Omental fat pad (tissue), 4 donors: ENCODE data around the gene RAP2B. TPM values are rescaled to one million over a fixed set of nuclear protein-coding genes. Genes with fewer than 3 reads are reported as not detected.
"Not testable (repeated sequence)": the region's sequence is repeated elsewhere in the genome, so short reads cannot be mapped to it uniquely, and the experiment has no call there.

Experiments
- ATAC-seq: fragments of 150-250 bp; one replicate; pipeline ENCODE4 v1.9.1; 2016; ENCODE audit warnings: mild to moderate bottlenecking, moderate library complexity; ENCODE audit not compliant: low FRiP score
- DNase-seq: peaks from one replicate; pipeline ENCODE4 v3.0.0-alpha.2; 2019; ENCODE audit warnings: low spot score
- CTCF ChIP-seq, 3 donors: fragments of 450-650 bp; IDR thresholded peaks; one replicate each; pipeline ENCODE4 v1.5.1; 2016 to 2017; ENCODE audit warnings: antibody characterized with exemption in 3 of 3, mild to moderate bottlenecking in 3 of 3, moderate library complexity in 2 of 3
- total RNA-seq, 4 donors: library from RNA; depleted of rRNA; stranded (reverse); fragments of >200 nt; gene quantifications; one replicate each; pipeline ENCODE4 v1.1.0, GENCODE V29; 2016

The RAP2B gene
- total RNA-seq, 4 donors from 2014 or later = 14.7 to 28.1 (median 20.8) TPM

- no peak for TF ChIP-seq CTCF (IDR thresholded peaks at IDR 0.05)
- no peak for DNase-seq
- peak; percentile 54 for ATAC-seq
Observed at GRCh38 chr3:153145454-153145853, 16.6 kb upstream of the RAP2B start.

- TF ChIP-seq CTCF (IDR thresholded peaks at IDR 0.05) = no peak
- ATAC-seq (no peak), DNase-seq (no peak)
Observed at GRCh38 chr3:153146191-153147053, 15.6 kb upstream of the RAP2B start.

- no peak for TF ChIP-seq CTCF (IDR thresholded peaks at IDR 0.05)
- ATAC-seq = no peak
Observed at GRCh38 chr3:153150991-153151390, 11.0 kb upstream of the RAP2B start.

DNA sequence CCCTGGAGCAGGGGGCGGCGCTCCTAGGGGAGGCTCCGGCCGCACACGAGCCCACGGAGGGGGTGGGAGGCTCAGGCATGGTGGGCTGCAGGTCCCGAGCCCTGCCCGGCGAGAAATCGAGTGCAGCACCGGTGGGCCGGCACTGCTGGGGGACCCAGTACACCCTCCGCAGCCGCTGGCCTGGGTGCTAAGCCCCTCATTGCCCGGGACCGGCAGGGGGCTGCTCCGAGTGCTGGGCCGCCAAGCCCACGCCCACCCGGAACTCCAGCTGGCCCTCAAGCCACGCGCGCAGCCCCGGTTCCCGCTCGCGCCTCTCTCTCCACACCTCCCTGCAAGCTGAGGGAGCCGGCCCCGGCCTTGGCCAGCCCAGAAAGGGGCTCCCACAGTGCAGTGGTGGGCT is 6.2 kb upstream of the RAP2B start:
- DNase-seq, ATAC-seq: not testable (repeated sequence)

More at GRCh38 chr3:153150991-153151390, 11.0 kb upstream of the RAP2B start:
- DNase-seq = no peak

DNA sequence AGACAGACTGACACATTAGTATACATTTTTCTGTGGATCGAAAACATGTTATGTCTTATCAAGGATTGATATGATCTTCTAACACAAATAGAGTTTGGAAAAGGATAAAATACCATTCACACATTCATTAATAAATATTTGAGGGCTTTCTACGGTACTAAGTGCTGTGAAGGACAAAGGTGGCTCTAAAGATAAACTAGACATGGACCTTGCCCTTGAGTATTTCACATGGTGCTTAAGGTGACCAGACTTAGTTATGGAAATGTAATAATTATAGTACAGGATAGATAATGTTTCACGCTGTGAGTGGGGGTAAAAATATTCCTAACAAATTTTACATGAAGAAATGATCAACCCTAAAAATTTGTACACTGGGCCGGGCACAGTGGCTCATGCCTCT is 3.8 kb upstream of the RAP2B start:
- ATAC-seq = no peak
- TF ChIP-seq CTCF (IDR thresholded peaks at IDR 0.05) = no peak
- DNase-seq = no peak

GRCh38 chr3:153158961-153159735 is 2.9 kb upstream of the RAP2B start:
- DNase-seq (no peak), ATAC-seq (no peak)
- TF ChIP-seq CTCF (IDR thresholded peaks at IDR 0.05) = no peak

DNA sequence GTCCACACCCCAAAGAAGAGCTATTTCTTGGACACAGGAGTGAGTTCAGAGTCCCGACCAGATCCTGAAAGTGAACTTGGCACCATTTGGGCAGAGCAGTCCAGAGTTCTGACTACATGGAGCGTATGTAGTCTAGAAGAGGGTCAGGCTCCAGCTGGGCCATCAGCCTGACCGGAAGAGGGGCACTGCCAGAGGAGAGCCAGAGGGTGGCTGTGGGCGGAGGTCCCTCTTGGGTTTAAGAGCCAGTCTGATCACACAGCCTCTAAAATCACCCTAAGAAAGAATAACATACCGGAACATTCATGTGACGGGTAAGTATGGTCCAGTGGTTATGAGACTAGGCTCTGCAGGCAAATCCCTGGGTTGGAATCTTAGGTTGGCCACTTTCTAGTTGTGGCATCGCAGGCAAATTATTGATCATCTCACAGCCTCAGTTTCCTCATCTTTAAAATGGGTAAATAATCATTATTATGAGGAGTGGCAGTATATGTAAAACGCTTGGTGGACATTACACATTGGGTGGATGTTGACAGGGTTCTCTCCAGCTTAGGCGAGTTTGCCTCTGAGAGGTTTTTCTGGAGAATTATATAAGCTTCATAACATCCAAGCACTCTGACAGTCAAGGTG is 2.1 kb upstream of the RAP2B start:
- no peak for ATAC-seq
- no peak for TF ChIP-seq CTCF (IDR thresholded peaks at IDR 0.05)
- DNase-seq = no peak
